OCI-LY7 (cell line): ENCODE data around the gene PFKFB1.

ENCODE experiments used
- EZH2phosphoT487 ChIP-seq: fragments of 200-600 bp; sonication (generic); IDR thresholded peaks from 2 replicates; pipeline ENCODE4 v1.6.1; 2018; ENCODE audit warnings: low read depth, borderline replicate concordance, mild to moderate bottlenecking, mixed run types, antibody characterized with exemption, low read length, moderate library complexity, mixed read lengths
- TF ChIP-seq, protein P1 (sequence below): fragments of 200-600 bp; sonication (generic); conservative IDR thresholded peaks from 2 replicates; pipeline ENCODE4 v1.5.1; 2014; ENCODE audit warnings: mild to moderate bottlenecking, antibody characterized with exemption, low read length, moderate library complexity, mixed read lengths

- TF ChIP-seq, protein P1, sequence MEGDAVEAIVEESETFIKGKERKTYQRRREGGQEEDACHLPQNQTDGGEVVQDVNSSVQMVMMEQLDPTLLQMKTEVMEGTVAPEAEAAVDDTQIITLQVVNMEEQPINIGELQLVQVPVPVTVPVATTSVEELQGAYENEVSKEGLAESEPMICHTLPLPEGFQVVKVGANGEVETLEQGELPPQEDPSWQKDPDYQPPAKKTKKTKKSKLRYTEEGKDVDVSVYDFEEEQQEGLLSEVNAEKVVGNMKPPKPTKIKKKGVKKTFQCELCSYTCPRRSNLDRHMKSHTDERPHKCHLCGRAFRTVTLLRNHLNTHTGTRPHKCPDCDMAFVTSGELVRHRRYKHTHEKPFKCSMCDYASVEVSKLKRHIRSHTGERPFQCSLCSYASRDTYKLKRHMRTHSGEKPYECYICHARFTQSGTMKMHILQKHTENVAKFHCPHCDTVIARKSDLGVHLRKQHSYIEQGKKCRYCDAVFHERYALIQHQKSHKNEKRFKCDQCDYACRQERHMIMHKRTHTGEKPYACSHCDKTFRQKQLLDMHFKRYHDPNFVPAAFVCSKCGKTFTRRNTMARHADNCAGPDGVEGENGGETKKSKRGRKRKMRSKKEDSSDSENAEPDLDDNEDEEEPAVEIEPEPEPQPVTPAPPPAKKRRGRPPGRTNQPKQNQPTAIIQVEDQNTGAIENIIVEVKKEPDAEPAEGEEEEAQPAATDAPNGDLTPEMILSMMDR, result no peak
- TF ChIP-seq EZH2phosphoT487, result no peak
Measured at GRCh38 chrX:55008571-55009358, 14.8 kb upstream of the PFKFB1 start.
